ENCODE data around the gene C1orf115.

Gene C1orf115

GRCh38 chr1:220697326-220697725 lies 7.2 kb downstream of the C1orf115 start:
- no CpG with 5 or more reads among the region's 6 CpGs for WGBS (ENCODE audit: extremely low coverage, insufficient coverage, insufficient read length)
- no peak overlapping the region for H3K14ac ChIP-seq (ENCODE audit: low read length)
- H3K36me3 ChIP-seq (ENCODE audit: control insufficient read depth in 1 of 2, insufficient read depth in 2 of 2, low read length in 2 of 2) = peaks cover 8 to 14% of the 10 kb centered on the region in 2 experiments
- no peak overlapping the region for H4K12ac ChIP-seq (ENCODE audit: low read depth, low read length)
- H2AK5ac ChIP-seq (ENCODE audit: low read length) = no peak overlapping the region
- no peaks in the 10 kb centered on the region for H3K27me3 ChIP-seq (ENCODE audit: insufficient read depth, low read length)
- H2AFZ ChIP-seq (ENCODE audit: insufficient read depth, low read length, poor library complexity) = no peak overlapping the region
- no peak overlapping the region for H4K8ac ChIP-seq (ENCODE audit: low read depth, low read length)
- H3K79me1 ChIP-seq (ENCODE audit: low read length) = peaks cover 7% of the 10 kb centered on the region
- H3K27ac ChIP-seq (ENCODE audit: low read depth, low read length) = no peak overlapping the region
- H4K91ac ChIP-seq (ENCODE audit: low read depth, low read length) = no peak overlapping the region
- no peak overlapping the region for H3K23ac ChIP-seq (ENCODE audit: low read length)
- H3K9me3 ChIP-seq (ENCODE audit: insufficient read depth, low read depth, low read length) = peaks cover 4% of the 10 kb centered on the region
- peaks cover 19% of the 10 kb centered on the region in 2 experiments for H3K4me1 ChIP-seq (ENCODE audit: control insufficient read depth in 1 of 2, insufficient read depth in 2 of 2, low read length in 2 of 2)
- H3K4ac ChIP-seq (ENCODE audit: low read depth, low read length) = no peak overlapping the region
- peaks cover 2% of the 10 kb centered on the region for H3K79me2 ChIP-seq (ENCODE audit: control insufficient read depth, insufficient read depth, low read length, poor library complexity)
- H3K18ac ChIP-seq (ENCODE audit: low read length) = peak overlapping the region; percentile 53
- H2BK120ac ChIP-seq (ENCODE audit: insufficient read depth, low read length, poor library complexity) = no peak overlapping the region
- H2BK12ac ChIP-seq (ENCODE audit: low read length) = no peak overlapping the region
- no peak for DNase-seq
- no peak overlapping the region for H3K4me2 ChIP-seq (ENCODE audit: low read length)
- H3K9ac ChIP-seq (ENCODE audit: low read length) = no peak overlapping the region
- no peak overlapping the region for H2BK5ac ChIP-seq (ENCODE audit: low read depth, low read length, poor library complexity)
- no peak overlapping the region for H3K4me3 ChIP-seq (ENCODE audit: low read depth, low read length)

DNA sequence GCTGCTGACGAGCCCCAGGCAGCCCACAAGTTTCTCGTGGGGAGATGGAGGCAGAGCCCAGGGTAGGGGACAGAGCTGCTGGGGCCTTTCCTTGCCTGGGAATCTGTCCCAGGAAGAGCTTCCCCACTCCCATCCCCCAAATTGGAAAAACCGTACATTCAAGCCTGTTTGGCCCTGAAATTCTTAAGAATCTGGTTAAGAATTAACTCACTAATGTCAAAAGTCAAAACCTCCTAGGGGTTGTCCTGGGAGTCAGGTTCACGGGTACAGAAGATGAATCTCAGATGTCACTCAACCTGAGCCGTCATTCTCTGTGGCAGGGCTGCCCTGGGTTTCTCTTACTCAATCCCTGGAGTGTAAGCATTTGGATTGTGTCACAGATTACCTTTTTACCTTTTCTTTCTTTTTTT lies 8.4 kb downstream of the C1orf115 start:
- peak; percentile 41 to 43 for DNase-seq
- Histone ChIP-seq H3K23ac (ENCODE audit: low read length) (no peak overlapping the region), H2BK120ac (ENCODE audit: insufficient read depth, low read length, poor library complexity) (no peak overlapping the region), H3K9ac (ENCODE audit: low read length) (no peak overlapping the region), H4K12ac (ENCODE audit: low read depth, low read length) (no peak overlapping the region), H2BK12ac (ENCODE audit: low read length) (no peak overlapping the region), H3K4me3 (ENCODE audit: low read depth, low read length) (no peak overlapping the region), H2BK5ac (ENCODE audit: low read depth, low read length, poor library complexity) (no peak overlapping the region), H3K27me3 (ENCODE audit: insufficient read depth, low read length) (no peaks in the 10 kb centered on the region), H3K79me1 (ENCODE audit: low read length) (peaks cover 7% of the 10 kb centered on the region), H4K91ac (ENCODE audit: low read depth, low read length) (no peak overlapping the region), H3K4me1 (ENCODE audit: control insufficient read depth in 1 of 2, insufficient read depth in 2 of 2, low read length in 2 of 2) (peaks cover 16 to 19% of the 10 kb centered on the region in 2 experiments), H3K4me2 (ENCODE audit: low read length) (no peak overlapping the region), H3K14ac (ENCODE audit: low read length) (no peak overlapping the region), H3K36me3 (ENCODE audit: control insufficient read depth in 1 of 2, insufficient read depth in 2 of 2, low read length in 2 of 2) (peaks cover 8 to 14% of the 10 kb centered on the region in 2 experiments), H2AK5ac (ENCODE audit: low read length) (no peak overlapping the region), H3K9me3 (ENCODE audit: insufficient read depth, low read depth, low read length) (peaks cover 4% of the 10 kb centered on the region), H3K27ac (ENCODE audit: low read depth, low read length) (no peak overlapping the region), H2AFZ (ENCODE audit: insufficient read depth, low read length, poor library complexity) (no peak overlapping the region), H3K18ac (ENCODE audit: low read length) (no peak overlapping the region), H3K4ac (ENCODE audit: low read depth, low read length) (no peak overlapping the region), H4K8ac (ENCODE audit: low read depth, low read length) (no peak overlapping the region), H3K79me2 (ENCODE audit: control insufficient read depth, insufficient read depth, low read length, poor library complexity) (peaks cover 2% of the 10 kb centered on the region)
- no CpG with 5 or more reads among the region's 5 CpGs for WGBS (ENCODE audit: extremely low coverage, insufficient coverage, insufficient read length)

- H4K91ac ChIP-seq (ENCODE audit: low read depth, low read length) = no peak overlapping the region
Measured at GRCh38 chr1:220699044-220699443, 8.9 kb downstream of the C1orf115 start.

GRCh38 chr1:220700556-220701179 lies 10.5 kb downstream of the C1orf115 start:
- no peak overlapping the region for H3K9ac ChIP-seq (ENCODE audit: low read length)
- no peaks in the 10 kb centered on the region for H3K79me2 ChIP-seq (ENCODE audit: control insufficient read depth, insufficient read depth, low read length, poor library complexity)
- H4K8ac ChIP-seq (ENCODE audit: low read depth, low read length) = no peak overlapping the region
- H2BK120ac ChIP-seq (ENCODE audit: insufficient read depth, low read length, poor library complexity) = no peak overlapping the region
- H3K4me2 ChIP-seq (ENCODE audit: low read length) = no peak overlapping the region
- H3K4me3 ChIP-seq (ENCODE audit: low read depth, low read length) = no peak overlapping the region
- no peak overlapping the region for H3K4ac ChIP-seq (ENCODE audit: low read depth, low read length)
- H3K14ac ChIP-seq (ENCODE audit: low read length) = no peak overlapping the region
- no peak overlapping the region for H2AK5ac ChIP-seq (ENCODE audit: low read length)
- H4K12ac ChIP-seq (ENCODE audit: low read depth, low read length) = no peak overlapping the region
- no peak overlapping the region for H2BK12ac ChIP-seq (ENCODE audit: low read length)
- H4K91ac ChIP-seq (ENCODE audit: low read depth, low read length) = no peak overlapping the region
- no peak overlapping the region for H2AFZ ChIP-seq (ENCODE audit: insufficient read depth, low read length, poor library complexity)
- peaks cover 3% of the 10 kb centered on the region for H3K79me1 ChIP-seq (ENCODE audit: low read length)
- no peaks in the 10 kb centered on the region for H3K9me3 ChIP-seq (ENCODE audit: insufficient read depth, low read depth, low read length)
- peaks cover 12 to 16% of the 10 kb centered on the region in 2 experiments for H3K4me1 ChIP-seq (ENCODE audit: control insufficient read depth in 1 of 2, insufficient read depth in 2 of 2, low read length in 2 of 2)
- no CpG with 5 or more reads among the region's 2 CpGs for WGBS (ENCODE audit: extremely low coverage, insufficient coverage, insufficient read length)
- H3K36me3 ChIP-seq (ENCODE audit: control insufficient read depth in 1 of 2, insufficient read depth in 2 of 2, low read length in 2 of 2) = peaks cover 8 to 14% of the 10 kb centered on the region in 2 experiments
- H3K27me3 ChIP-seq (ENCODE audit: insufficient read depth, low read length) = no peaks in the 10 kb centered on the region
- H3K27ac ChIP-seq (ENCODE audit: low read depth, low read length) = no peak overlapping the region
- H2BK5ac ChIP-seq (ENCODE audit: low read depth, low read length, poor library complexity) = no peak overlapping the region
- H3K23ac ChIP-seq (ENCODE audit: low read length) = no peak overlapping the region
- H3K18ac ChIP-seq (ENCODE audit: low read length) = no peak overlapping the region
- DNase-seq = peak in 1 of 2 donors; percentile 30

More at GRCh38 chr1:220699044-220699443, 8.9 kb downstream of the C1orf115 start:
- H3K4me2 ChIP-seq (ENCODE audit: low read length) = no peak overlapping the region
- no peak overlapping the region for H2BK12ac ChIP-seq (ENCODE audit: low read length)
- no peak overlapping the region for H3K14ac ChIP-seq (ENCODE audit: low read length)
- peaks cover 7% of the 10 kb centered on the region for H3K79me1 ChIP-seq (ENCODE audit: low read length)
- H2BK120ac ChIP-seq (ENCODE audit: insufficient read depth, low read length, poor library complexity) = no peak overlapping the region
- H3K79me2 ChIP-seq (ENCODE audit: control insufficient read depth, insufficient read depth, low read length, poor library complexity) = peaks cover 2% of the 10 kb centered on the region
- H4K8ac ChIP-seq (ENCODE audit: low read depth, low read length) = no peak overlapping the region
- H3K4me3 ChIP-seq (ENCODE audit: low read depth, low read length) = no peak overlapping the region
- peaks cover 4% of the 10 kb centered on the region for H3K9me3 ChIP-seq (ENCODE audit: insufficient read depth, low read depth, low read length)
- H3K27me3 ChIP-seq (ENCODE audit: insufficient read depth, low read length) = no peaks in the 10 kb centered on the region
- no peak overlapping the region for H3K27ac ChIP-seq (ENCODE audit: low read depth, low read length)
- no peak overlapping the region for H3K18ac ChIP-seq (ENCODE audit: low read length)
- H3K4ac ChIP-seq (ENCODE audit: low read depth, low read length) = no peak overlapping the region
- WGBS (ENCODE audit: extremely low coverage, insufficient coverage, insufficient read length) = no CpG with 5 or more reads among the region's 3 CpGs
- H3K4me1 ChIP-seq (ENCODE audit: control insufficient read depth in 1 of 2, insufficient read depth in 2 of 2, low read length in 2 of 2) = peaks cover 16 to 19% of the 10 kb centered on the region in 2 experiments
- no peak overlapping the region for H3K23ac ChIP-seq (ENCODE audit: low read length)
- no peak overlapping the region for H2AK5ac ChIP-seq (ENCODE audit: low read length)
- no peak overlapping the region for H4K12ac ChIP-seq (ENCODE audit: low read depth, low read length)
- H3K36me3 ChIP-seq (ENCODE audit: control insufficient read depth in 1 of 2, insufficient read depth in 2 of 2, low read length in 2 of 2) = peaks cover 8 to 14% of the 10 kb centered on the region in 2 experiments
- H2AFZ ChIP-seq (ENCODE audit: insufficient read depth, low read length, poor library complexity) = no peak overlapping the region
- no peak overlapping the region for H3K9ac ChIP-seq (ENCODE audit: low read length)
- no peak overlapping the region for H2BK5ac ChIP-seq (ENCODE audit: low read depth, low read length, poor library complexity)
- DNase-seq = peak; percentile 25 to 40

All from trophoblast cell (in vitro differentiated cells and primary cell).